Measurements from ENCODE around the gene CALML3. TPM values are rescaled to one million over a fixed set of nuclear protein-coding genes. Genes with fewer than 3 reads are reported as not detected.

Gene CALML3
- polyA plus RNA-seq, 1 donor from 2014 or later: not detected

GRCh38 chr10:5519054-5519453 is 5.7 kb upstream of the CALML3 start:
- Histone ChIP-seq H3K4me3 (ENCODE audit: low read length) (no peak overlapping the region), H3K27ac (ENCODE audit: low read length) (no peak overlapping the region), H3F3A (ENCODE audit: insufficient read depth, low read length, poor library complexity, severe bottlenecking) (no peaks in the 10 kb centered on the region), H3K4me2 (ENCODE audit: low read length) (no peak overlapping the region), H2AFZ (ENCODE audit: low read depth, low read length) (no peak overlapping the region), H3K27me3 (ENCODE audit: insufficient read depth, low read depth, low read length) (no peaks in the 10 kb centered on the region), H3K9ac (ENCODE audit: low read length) (no peak overlapping the region), H3K79me2 (replicated peaks; ENCODE audit: insufficient read depth, low read length) (no peaks in the 10 kb centered on the region), H3K9me2 (ENCODE audit: insufficient read depth, low read length) (no peaks in the 10 kb centered on the region), H4K20me1 (ENCODE audit: insufficient read depth) (no peaks in the 10 kb centered on the region), H3K36me3 (ENCODE audit: insufficient read depth, low read length) (no peaks in the 10 kb centered on the region), H3K9me3 (ENCODE audit: low read length) (no peaks in the 10 kb centered on the region)
- TF ChIP-seq, protein P1, sequence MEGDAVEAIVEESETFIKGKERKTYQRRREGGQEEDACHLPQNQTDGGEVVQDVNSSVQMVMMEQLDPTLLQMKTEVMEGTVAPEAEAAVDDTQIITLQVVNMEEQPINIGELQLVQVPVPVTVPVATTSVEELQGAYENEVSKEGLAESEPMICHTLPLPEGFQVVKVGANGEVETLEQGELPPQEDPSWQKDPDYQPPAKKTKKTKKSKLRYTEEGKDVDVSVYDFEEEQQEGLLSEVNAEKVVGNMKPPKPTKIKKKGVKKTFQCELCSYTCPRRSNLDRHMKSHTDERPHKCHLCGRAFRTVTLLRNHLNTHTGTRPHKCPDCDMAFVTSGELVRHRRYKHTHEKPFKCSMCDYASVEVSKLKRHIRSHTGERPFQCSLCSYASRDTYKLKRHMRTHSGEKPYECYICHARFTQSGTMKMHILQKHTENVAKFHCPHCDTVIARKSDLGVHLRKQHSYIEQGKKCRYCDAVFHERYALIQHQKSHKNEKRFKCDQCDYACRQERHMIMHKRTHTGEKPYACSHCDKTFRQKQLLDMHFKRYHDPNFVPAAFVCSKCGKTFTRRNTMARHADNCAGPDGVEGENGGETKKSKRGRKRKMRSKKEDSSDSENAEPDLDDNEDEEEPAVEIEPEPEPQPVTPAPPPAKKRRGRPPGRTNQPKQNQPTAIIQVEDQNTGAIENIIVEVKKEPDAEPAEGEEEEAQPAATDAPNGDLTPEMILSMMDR (IDR thresholded peaks at IDR 0.05; ENCODE audit: poor library complexity, severe bottlenecking): no peak
- TF ChIP-seq EP300 (conservative IDR thresholded peaks at IDR 0.05; ENCODE audit: poor library complexity, severe bottlenecking): no peak
- no peak for TF ChIP-seq REST (IDR thresholded peaks at IDR 0.05; ENCODE audit: borderline replicate concordance)

GRCh38 chr10:5522913-5523560 is 1.7 kb upstream of the CALML3 start:
- Histone ChIP-seq H3K9me2 (ENCODE audit: insufficient read depth, low read length) (no peaks in the 10 kb centered on the region), H3K9me3 (ENCODE audit: low read length) (no peaks in the 10 kb centered on the region), H3K4me2 (ENCODE audit: low read length) (no peak overlapping the region), H3K79me2 (replicated peaks; ENCODE audit: insufficient read depth, low read length) (no peaks in the 10 kb centered on the region), H4K20me1 (ENCODE audit: insufficient read depth) (no peaks in the 10 kb centered on the region), H3F3A (ENCODE audit: insufficient read depth, low read length, poor library complexity, severe bottlenecking) (no peaks in the 10 kb centered on the region), H3K4me3 (ENCODE audit: low read length) (no peak overlapping the region), H2AFZ (ENCODE audit: low read depth, low read length) (no peak overlapping the region), H3K27ac (ENCODE audit: low read length) (no peak overlapping the region), H3K9ac (ENCODE audit: low read length) (no peak overlapping the region), H3K36me3 (ENCODE audit: insufficient read depth, low read length) (no peaks in the 10 kb centered on the region), H3K27me3 (ENCODE audit: insufficient read depth, low read depth, low read length) (no peaks in the 10 kb centered on the region)
- TF ChIP-seq REST (IDR thresholded peaks at IDR 0.05; ENCODE audit: borderline replicate concordance): no peak
- no peak for TF ChIP-seq SMC3 (conservative IDR thresholded peaks at IDR 0.05; ENCODE audit: poor library complexity)

Data from neural cell (in vitro differentiated cells).